SK-N-SH (cell line): ENCODE results near the gene RAB3C. TPM values are rescaled to one million over a fixed set of nuclear protein-coding genes. Genes with fewer than 3 reads are reported as not detected.

Experiments
- CTCF ChIA-PET: fragments of 300-600, 350-600 bp; formaldehyde crosslinking; extraction: SDS; loops from one replicate; lab custom pipeline; 2021; lab: Yijun Ruan, JAX
- POLR2A ChIA-PET: fragments of 350-600 bp; sonication (Branson Sonifier 250); formaldehyde crosslinking; extraction: SDS; loops from one replicate; lab custom pipeline; 2020; ENCODE audit warnings: antibody characterized with exemption, inconsistent platforms; lab: Yijun Ruan, JAX
- DNase-seq: peaks from one replicate; pipeline ENCODE4 v3.0.0; 2012
- H2AFZ ChIP-seq: fragments of 200-600 bp; sonication (generic); 2 replicates; pipeline ENCODE4 v1.8.1; 2016; ENCODE audit warnings: antibody characterized with exemption, mild to moderate bottlenecking, low read depth
- H3F3A ChIP-seq: fragments of 200-600 bp; sonication (generic); replicated peaks from 2 replicates; pipeline ENCODE3; 2016; ENCODE audit warnings: antibody characterized with exemption, mild to moderate bottlenecking; ENCODE audit not compliant: insufficient read depth
- H3K27ac ChIP-seq, 2 experiments: fragments of 200-500 bp in 1 of 2; fragments of 200-600 bp in 1 of 2; sonication (Bioruptor generic) in 1 of 2; sonication (generic), shearing (Covaris generic) in 1 of 2; 2 replicates each; pipeline versions ENCODE4 v1.5.1 to v1.6.1; 2014 to 2016; ENCODE audit warnings: low read depth in 2 of 2, inconsistent platforms in 1 of 2, low read length in 1 of 2, mild to moderate bottlenecking in 1 of 2, mixed read lengths in 1 of 2
- H3K27me3 ChIP-seq: fragments of 200-600 bp; sonication (generic), shearing (Covaris generic); 2 replicates; pipeline ENCODE4 v1.6.1; 2016; ENCODE audit warnings: mixed run types; ENCODE audit not compliant: insufficient read depth
- H3K36me3 ChIP-seq, 2 experiments: fragments of 200-500 bp in 1 of 2; fragments of 200-600 bp in 1 of 2; sonication (Bioruptor generic) in 1 of 2; sonication (generic) in 1 of 2; replicated peaks in 1 of 2; 2 replicates each; pipeline versions ENCODE3 to v1.5.1; 2014 to 2016; ENCODE audit warnings: low read length in 1 of 2, mild to moderate bottlenecking in 1 of 2; ENCODE audit not compliant: insufficient read depth in 2 of 2, control insufficient read depth in 1 of 2
- H3K4me1 ChIP-seq, 2 experiments: fragments of 200-500 bp in 1 of 2; fragments of 200-600 bp in 1 of 2; sonication (Bioruptor generic) in 1 of 2; sonication (generic), shearing (Covaris generic) in 1 of 2; 2 replicates each; pipeline versions ENCODE4 v1.5.1 to v1.6.1; 2014 to 2016; ENCODE audit warnings: low read depth in 1 of 2, low read length in 1 of 2, mixed run types in 1 of 2; ENCODE audit not compliant: insufficient read depth in 2 of 2, control insufficient read depth in 1 of 2
- H3K4me2 ChIP-seq: fragments of 200-600 bp; sonication (generic), shearing (Covaris generic); 2 replicates; pipeline ENCODE4 v1.6.1; 2017; ENCODE audit warnings: mixed run types
- H3K4me3 ChIP-seq, 2 experiments: fragments of 200-500 bp in 1 of 2; fragments of 200-600 bp in 1 of 2; sonication (Bioruptor generic) in 1 of 2; sonication (generic), shearing (Covaris generic) in 1 of 2; 2 replicates each; pipeline versions ENCODE4 v1.5.1 to v1.8.1; 2014 to 2016; ENCODE audit warnings: low read depth in 2 of 2, inconsistent platforms in 1 of 2, low read length in 1 of 2, mild to moderate bottlenecking in 1 of 2, mixed read lengths in 1 of 2, moderate library complexity in 1 of 2
- H3K79me2 ChIP-seq: fragments of 200-600 bp; sonication (generic); 2 replicates; pipeline ENCODE4 v1.8.1; 2017; ENCODE audit warnings: mild to moderate bottlenecking; ENCODE audit not compliant: insufficient read depth
- H3K9ac ChIP-seq: fragments of 200-600 bp; sonication (generic); 2 replicates; pipeline ENCODE4 v1.6.1; 2017; ENCODE audit warnings: mixed run types
- H3K9me2 ChIP-seq: fragments of 200-600 bp; sonication (generic); 2 replicates; pipeline ENCODE4 v1.6.1; 2017; ENCODE audit warnings: mixed run types
- H3K9me3 ChIP-seq: fragments of 200-600 bp; sonication (generic); 2 replicates; pipeline ENCODE4 v1.6.1; 2017; ENCODE audit warnings: mixed run types, mild to moderate bottlenecking, moderate library complexity
- H4K20me1 ChIP-seq: fragments of 200-600 bp; sonication (generic); 2 replicates; pipeline ENCODE4 v1.6.1; 2017; ENCODE audit warnings: mild to moderate bottlenecking, mixed run types; ENCODE audit not compliant: insufficient read depth
- ELF1 ChIP-seq: IDR thresholded peaks from 2 replicates; pipeline ENCODE4 v1.4.0; 2012
- EP300 ChIP-seq, 2 experiments: IDR thresholded peaks; 2 replicates each; pipeline versions ENCODE4 v1.4.0 to v1.6.1; 2012; ENCODE audit warnings: borderline replicate concordance in 1 of 2, low read depth in 1 of 2, low read length in 1 of 2
- EZH2phosphoT487 ChIP-seq: fragments of 200-600 bp; sonication (generic); IDR thresholded peaks from 2 replicates; pipeline ENCODE4 v1.6.1; 2017; ENCODE audit warnings: low read depth, mixed run types, mild to moderate bottlenecking, antibody characterized with exemption, moderate library complexity, borderline replicate concordance
- FOXJ3 ChIP-seq: sonication (generic); formaldehyde crosslinking; IDR thresholded peaks from 2 replicates; pipeline ENCODE4 v1.5.1; 2020; ENCODE audit warnings: mild to moderate bottlenecking, missing genetic modification reagents
- GABPA ChIP-seq: IDR thresholded peaks from 2 replicates; pipeline ENCODE4 v1.4.0; 2012; ENCODE audit warnings: low read depth, mild to moderate bottlenecking
- GATA2 ChIP-seq: sonication (generic); formaldehyde crosslinking; IDR thresholded peaks from 2 replicates; pipeline ENCODE4 v1.5.0; 2020; ENCODE audit warnings: mild to moderate bottlenecking, missing genetic modification reagents
- IRF3 ChIP-seq: fragments of 150-350 bp; IDR thresholded peaks from 2 replicates; pipeline ENCODE4 v1.6.1; 2016; ENCODE audit warnings: mild to moderate bottlenecking, low read depth, low read length
- JUND ChIP-seq: IDR thresholded peaks from 2 replicates; pipeline ENCODE4 v1.4.0; 2012
- MAX ChIP-seq: IDR thresholded peaks from 2 replicates; pipeline ENCODE4 v1.4.0; 2012; ENCODE audit warnings: low read depth
- MXI1 ChIP-seq: IDR thresholded peaks from 2 replicates; pipeline ENCODE4 v1.6.1; 2012; ENCODE audit warnings: mild to moderate bottlenecking, low read depth, low read length, improper control_type of control experiment
- PBX3 ChIP-seq: IDR thresholded peaks from 2 replicates; pipeline ENCODE4; 2012
- RAD21 ChIP-seq: IDR thresholded peaks from 2 replicates; pipeline ENCODE4 v1.6.1; 2012; ENCODE audit warnings: mild to moderate bottlenecking, low read length
- TAF1 ChIP-seq: IDR thresholded peaks from 2 replicates; pipeline ENCODE4 v1.6.1; 2012; ENCODE audit warnings: low read depth, mild to moderate bottlenecking, low read length, moderate library complexity, borderline replicate concordance
- TCF12 ChIP-seq: IDR thresholded peaks from 2 replicates; pipeline ENCODE4 v1.4.0; 2012
- USF1 ChIP-seq: IDR thresholded peaks from 2 replicates; pipeline ENCODE4 v1.4.0; 2012; ENCODE audit warnings: low read depth, borderline replicate concordance
- ZBTB33 ChIP-seq: IDR thresholded peaks from 2 replicates; pipeline ENCODE4 v1.4.0; 2012; ENCODE audit warnings: low read depth, borderline replicate concordance
- WGBS: methylation state at CpG from one replicate; pipeline ENCODE4 v1.1.6; 2017; ENCODE audit warnings: low lambda C conversion rate; 5-methylcytosine and 5-hydroxymethylcytosine counted together
- polyA plus RNA-seq, 3 experiments: library from polyadenylated mRNA; depleted of rRNA; stranded (reverse); fragments of >200 nt; gene quantifications; 2 replicates each; pipeline ENCODE4 v1.2.3, GENCODE V29; 2012

The RAB3C gene
- polyA plus RNA-seq, 1 of the 3 experiments (the other 2 are of a cell fraction): 0.03 TPM

GRCh38 chr5:58640011-58640410 is 57.1 kb downstream of the RAB3C start (continued):
- TF ChIP-seq TAF1: no peak
- TF ChIP-seq TCF12: no peak
- TF ChIP-seq MAX: no peak

- ChIA-PET CTCF (no interaction called here), POLR2A (no interaction called here)
- H2AFZ ChIP-seq: no peak overlapping the region
- no peaks in the 10 kb centered on the region for H4K20me1 ChIP-seq
- WGBS: 58% methylated on average over 1 of the region's 1 CpG
- TF ChIP-seq JUND: no peak
- TF ChIP-seq GATA2: no peak
- no peak for TF ChIP-seq EP300 (IDR thresholded peaks at IDR 0.05; ENCODE audit: borderline replicate concordance in 1 of 2, low read depth in 1 of 2, low read length in 1 of 2)
- TF ChIP-seq ZBTB33: no peak
- TF ChIP-seq TAF1: no peak
- TF ChIP-seq TCF12: no peak
- TF ChIP-seq IRF3: no peak
- TF ChIP-seq RAD21: no peak
- TF ChIP-seq MAX: no peak
- no peak for TF ChIP-seq MXI1
- no peak for TF ChIP-seq USF1
- TF ChIP-seq EZH2phosphoT487: no peak
- no peak for TF ChIP-seq FOXJ3 (CRISPR knock-in tag)
- no peak for TF ChIP-seq GABPA
- TF ChIP-seq ELF1: no peak
- TF ChIP-seq PBX3: no peak
- no peaks in the 10 kb centered on the region for H3K36me3 ChIP-seq
- H3K9me2 ChIP-seq: no peaks in the 10 kb centered on the region
- H3K9ac ChIP-seq: no peak overlapping the region
- no peaks in the 10 kb centered on the region for H3K9me3 ChIP-seq
- no peaks in the 10 kb centered on the region for H3F3A ChIP-seq
- DNase-seq: no peak
- H3K4me2 ChIP-seq: no peak overlapping the region
- H3K79me2 ChIP-seq: no peaks in the 10 kb centered on the region
- no peaks in the 10 kb centered on the region for H3K27me3 ChIP-seq
- no peak overlapping the region for H3K27ac ChIP-seq
- H3K4me3 ChIP-seq: no peak overlapping the region
- H3K4me1 ChIP-seq: peaks cover 0 to 3% of the 10 kb centered on the region in 2 experiments; a peak in 1 of 4 replicates
Observed at GRCh38 chr5:58641533-58641932, 58.7 kb downstream of the RAB3C start.
